ENCODE data around the gene ATRNL1.
"Not testable (repeated sequence)": the region's sequence is repeated elsewhere in the genome, so short reads cannot be mapped to it uniquely, and the experiment has no call there.

ATRNL1 gene

GRCh38 chr10:115103700-115104099 lies 10.5 kb downstream of the ATRNL1 start:
- H3K9ac ChIP-seq (ENCODE audit: low read depth, low read length): no peak overlapping the region
- peaks cover 5% of the 10 kb centered on the region for H3K27me3 ChIP-seq (ENCODE audit: insufficient read depth, low read length, poor library complexity)
- no peak overlapping the region for H3K4me3 ChIP-seq (ENCODE audit: low read depth in 1 of 2, low read length in 2 of 2)
- H3K4me1 ChIP-seq (ENCODE audit: insufficient read depth, low read length): no peaks in the 10 kb centered on the region
- H3K36me3 ChIP-seq (ENCODE audit: insufficient read depth, low read length): no peaks in the 10 kb centered on the region
- peaks cover 7% of the 10 kb centered on the region for H3K9me3 ChIP-seq (ENCODE audit: insufficient read depth, low read length, severe bottlenecking)
- no peak overlapping the region for H3K27ac ChIP-seq (ENCODE audit: low read length)
- TF ChIP-seq, protein P1, sequence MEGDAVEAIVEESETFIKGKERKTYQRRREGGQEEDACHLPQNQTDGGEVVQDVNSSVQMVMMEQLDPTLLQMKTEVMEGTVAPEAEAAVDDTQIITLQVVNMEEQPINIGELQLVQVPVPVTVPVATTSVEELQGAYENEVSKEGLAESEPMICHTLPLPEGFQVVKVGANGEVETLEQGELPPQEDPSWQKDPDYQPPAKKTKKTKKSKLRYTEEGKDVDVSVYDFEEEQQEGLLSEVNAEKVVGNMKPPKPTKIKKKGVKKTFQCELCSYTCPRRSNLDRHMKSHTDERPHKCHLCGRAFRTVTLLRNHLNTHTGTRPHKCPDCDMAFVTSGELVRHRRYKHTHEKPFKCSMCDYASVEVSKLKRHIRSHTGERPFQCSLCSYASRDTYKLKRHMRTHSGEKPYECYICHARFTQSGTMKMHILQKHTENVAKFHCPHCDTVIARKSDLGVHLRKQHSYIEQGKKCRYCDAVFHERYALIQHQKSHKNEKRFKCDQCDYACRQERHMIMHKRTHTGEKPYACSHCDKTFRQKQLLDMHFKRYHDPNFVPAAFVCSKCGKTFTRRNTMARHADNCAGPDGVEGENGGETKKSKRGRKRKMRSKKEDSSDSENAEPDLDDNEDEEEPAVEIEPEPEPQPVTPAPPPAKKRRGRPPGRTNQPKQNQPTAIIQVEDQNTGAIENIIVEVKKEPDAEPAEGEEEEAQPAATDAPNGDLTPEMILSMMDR (IDR thresholded peaks at IDR 0.05; ENCODE audit: borderline replicate concordance, extremely low read depth, low read length, poor library complexity, severe bottlenecking): no peak
- TF ChIP-seq EZH2 (IDR thresholded peaks at IDR 0.05; ENCODE audit: borderline replicate concordance, low read depth, low read length, severe bottlenecking): no peak
- no peak for ATAC-seq (ENCODE audit: insufficient read depth, low read depth)
- no peaks in the 10 kb centered on the region for H3K79me2 ChIP-seq (ENCODE audit: insufficient read depth, low read length)
- no peak for DNase-seq
- no peak overlapping the region for H2AFZ ChIP-seq (ENCODE audit: low read depth, low read length)
- H3K4me2 ChIP-seq (ENCODE audit: insufficient read depth, low read length): no peak overlapping the region
- H4K20me1 ChIP-seq (ENCODE audit: insufficient read depth, low read length): no peaks in the 10 kb centered on the region

DNA sequence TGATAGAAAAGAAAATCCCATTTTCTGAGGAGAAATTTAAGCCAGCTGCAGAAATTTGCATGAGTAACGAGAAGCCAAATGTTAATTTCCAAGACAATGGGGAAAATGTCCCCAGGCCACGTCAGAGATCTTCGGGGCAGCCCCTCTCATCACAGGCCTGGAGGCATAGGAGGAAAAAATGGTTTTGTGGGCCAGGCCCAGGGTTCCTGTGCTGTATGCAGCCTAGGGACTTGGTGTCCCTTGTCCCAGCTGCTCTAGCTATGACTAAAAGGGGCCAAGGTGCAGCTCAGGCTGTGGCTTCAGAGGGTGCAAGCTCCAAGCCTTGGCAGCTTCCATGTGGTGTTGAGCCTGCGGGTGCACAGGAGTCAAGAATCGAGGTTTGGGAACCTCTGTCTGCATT lies 12.2 kb downstream of the ATRNL1 start:
- H3K4me2 ChIP-seq (ENCODE audit: insufficient read depth, low read length); H3K4me1 ChIP-seq (ENCODE audit: insufficient read depth, low read length); H2AFZ ChIP-seq (ENCODE audit: low read depth, low read length); H3K9ac ChIP-seq (ENCODE audit: low read depth, low read length); H3K9me3 ChIP-seq (ENCODE audit: insufficient read depth, low read length, severe bottlenecking); H4K20me1 ChIP-seq (ENCODE audit: insufficient read depth, low read length); H3K4me3 ChIP-seq (ENCODE audit: low read depth in 1 of 2, low read length in 2 of 2); ATAC-seq (ENCODE audit: insufficient read depth, low read depth); H3K36me3 ChIP-seq (ENCODE audit: insufficient read depth, low read length); H3K27me3 ChIP-seq (ENCODE audit: insufficient read depth, low read length, poor library complexity); DNase-seq; H3K27ac ChIP-seq (ENCODE audit: low read length); H3K79me2 ChIP-seq (ENCODE audit: insufficient read depth, low read length): not testable (repeated sequence)

GRCh38 chr10:115107830-115108229 lies 14.7 kb downstream of the ATRNL1 start:
- Histone ChIP-seq H3K9ac (ENCODE audit: low read depth, low read length) (no peak overlapping the region), H3K9me3 (ENCODE audit: insufficient read depth, low read length, severe bottlenecking) (peaks cover 7% of the 10 kb centered on the region), H3K79me2 (ENCODE audit: insufficient read depth, low read length) (no peaks in the 10 kb centered on the region), H3K36me3 (ENCODE audit: insufficient read depth, low read length) (no peaks in the 10 kb centered on the region), H3K4me2 (ENCODE audit: insufficient read depth, low read length) (no peak overlapping the region), H3K27ac (ENCODE audit: low read length) (no peak overlapping the region), H3K4me3 (ENCODE audit: low read depth in 1 of 2, low read length in 2 of 2) (no peak overlapping the region), H4K20me1 (ENCODE audit: insufficient read depth, low read length) (no peaks in the 10 kb centered on the region), H3K27me3 (ENCODE audit: insufficient read depth, low read length, poor library complexity) (no peaks in the 10 kb centered on the region), H3K4me1 (ENCODE audit: insufficient read depth, low read length) (no peaks in the 10 kb centered on the region), H2AFZ (ENCODE audit: low read depth, low read length) (no peak overlapping the region)
- DNase-seq: no peak
- ATAC-seq (ENCODE audit: insufficient read depth, low read depth): no peak
- TF ChIP-seq, protein P1 (IDR thresholded peaks at IDR 0.05; ENCODE audit: borderline replicate concordance, extremely low read depth, low read length, poor library complexity, severe bottlenecking): no peak
- no peak for TF ChIP-seq EZH2 (IDR thresholded peaks at IDR 0.05; ENCODE audit: borderline replicate concordance, low read depth, low read length, severe bottlenecking)

DNA sequence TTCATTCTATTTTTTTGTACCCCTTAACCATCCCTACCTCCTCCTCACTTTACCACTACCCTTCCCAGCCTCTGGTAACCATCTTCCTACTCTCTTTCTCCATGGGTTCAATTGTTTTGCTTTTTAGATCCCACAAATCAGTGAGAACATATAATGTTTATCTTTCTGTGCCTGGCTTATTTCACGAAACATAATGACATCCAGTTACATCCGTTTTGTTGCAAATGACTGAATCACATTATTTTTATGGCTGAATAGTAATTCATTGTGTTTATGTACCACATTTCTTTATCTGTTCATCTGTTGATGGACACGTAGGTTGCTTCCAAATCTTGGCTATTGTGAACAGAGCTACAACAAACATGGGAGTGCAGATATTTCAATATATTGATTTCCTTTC lies 24.1 kb downstream of the ATRNL1 start:
- no peaks in the 10 kb centered on the region for H3K4me1 ChIP-seq (ENCODE audit: insufficient read depth, low read length)
- no peak overlapping the region for H3K4me2 ChIP-seq (ENCODE audit: insufficient read depth, low read length)
- no peak overlapping the region for H3K9ac ChIP-seq (ENCODE audit: low read depth, low read length)
- H2AFZ ChIP-seq (ENCODE audit: low read depth, low read length): no peak overlapping the region
- no peak overlapping the region for H3K4me3 ChIP-seq (ENCODE audit: low read depth in 1 of 2, low read length in 2 of 2)
- H3K9me3 ChIP-seq (ENCODE audit: insufficient read depth, low read length, severe bottlenecking): no peaks in the 10 kb centered on the region
- no peaks in the 10 kb centered on the region for H4K20me1 ChIP-seq (ENCODE audit: insufficient read depth, low read length)
- ATAC-seq (ENCODE audit: insufficient read depth, low read depth) (no peak), DNase-seq (no peak)
- H3K27me3 ChIP-seq (ENCODE audit: insufficient read depth, low read length, poor library complexity): no peaks in the 10 kb centered on the region
- no peaks in the 10 kb centered on the region for H3K36me3 ChIP-seq (ENCODE audit: insufficient read depth, low read length)
- no peak overlapping the region for H3K27ac ChIP-seq (ENCODE audit: low read length)
- no peak for TF ChIP-seq EZH2 (IDR thresholded peaks at IDR 0.05; ENCODE audit: borderline replicate concordance, low read depth, low read length, severe bottlenecking)
- TF ChIP-seq, protein P1 (IDR thresholded peaks at IDR 0.05; ENCODE audit: borderline replicate concordance, extremely low read depth, low read length, poor library complexity, severe bottlenecking): no peak
- H3K79me2 ChIP-seq (ENCODE audit: insufficient read depth, low read length): no peaks in the 10 kb centered on the region
